GM21528 (cell line): ENCODE results near the gene LAIR1.
"Not testable (repeated sequence)": the region's sequence is repeated elsewhere in the genome, so short reads cannot be mapped to it uniquely, and the experiment has no call there.

Source experiments
- ATAC-seq: cut with Tn5 transposase; IDR thresholded peaks from one replicate; pipeline ENCODE4 v1.9.1; 2021; ENCODE audit warnings: mild to moderate bottlenecking, moderate library complexity; ENCODE audit not compliant: unreplicated experiment, low FRiP score

The LAIR1 gene

DNA sequence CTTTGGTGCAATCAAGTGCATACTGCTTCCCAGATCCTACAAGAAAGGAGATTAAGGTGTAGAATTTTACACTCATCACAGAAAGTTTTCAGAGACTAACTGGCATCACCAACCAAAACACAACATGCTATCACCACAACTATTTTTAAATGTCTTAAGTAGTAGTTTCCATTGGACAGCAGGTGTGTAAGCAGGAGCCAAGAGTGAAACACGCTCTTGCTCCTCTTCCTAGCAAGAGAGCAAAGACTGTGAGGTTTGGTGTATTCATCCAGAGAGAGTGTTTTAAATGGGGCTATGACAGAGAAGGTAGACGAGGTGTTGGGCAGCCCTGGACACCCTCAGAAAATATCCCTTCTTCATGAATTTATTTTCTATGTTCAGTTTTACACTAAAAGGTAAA, 13.3 kb downstream of the LAIR1 start:
- no peak for ATAC-seq

DNA sequence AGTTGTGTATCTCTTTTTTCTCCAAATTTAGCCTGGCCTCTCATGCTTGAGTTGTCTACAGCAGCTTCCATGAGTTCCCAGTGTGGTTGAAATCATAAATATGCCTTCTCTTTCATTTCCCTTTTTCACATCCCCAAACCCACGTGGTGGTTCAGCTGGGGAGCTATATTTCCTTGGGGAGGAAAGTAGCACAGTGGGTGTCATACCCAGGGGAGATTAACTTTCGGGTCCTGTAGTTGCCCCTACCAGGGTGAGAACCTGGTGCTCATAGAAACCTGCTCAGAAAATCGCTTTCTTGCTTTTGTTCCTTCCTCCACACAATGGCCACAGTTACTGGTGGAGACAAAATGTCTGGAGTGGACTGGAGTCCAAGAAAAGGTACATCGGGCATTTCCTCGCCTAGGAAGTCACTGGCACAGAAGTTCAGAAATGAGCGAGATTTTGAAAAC, 18.8 kb downstream of the LAIR1 start:
- no peak for ATAC-seq

DNA sequence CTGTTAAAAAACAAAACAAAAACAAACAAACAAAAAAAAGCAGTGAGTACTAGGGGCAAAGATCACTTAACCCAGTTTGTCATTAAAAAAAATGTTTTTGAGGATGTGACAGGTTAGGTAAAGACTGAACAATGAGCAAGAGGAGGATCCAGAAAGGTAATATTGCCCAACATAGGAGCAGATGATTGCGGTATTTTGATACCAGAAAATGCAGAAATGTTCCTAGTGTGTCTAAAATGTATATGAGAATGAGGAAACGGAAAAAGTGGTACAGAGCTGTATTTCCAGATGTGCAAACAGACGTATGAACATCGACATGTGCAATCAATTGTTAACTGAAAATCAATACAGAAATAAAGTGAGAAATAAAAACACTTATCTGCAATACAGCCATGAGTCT, 20.9 kb downstream of the LAIR1 start:
- ATAC-seq: no peak

GRCh38 chr19:54341295-54341694, 23.4 kb downstream of the LAIR1 start:
- no peak for ATAC-seq

DNA sequence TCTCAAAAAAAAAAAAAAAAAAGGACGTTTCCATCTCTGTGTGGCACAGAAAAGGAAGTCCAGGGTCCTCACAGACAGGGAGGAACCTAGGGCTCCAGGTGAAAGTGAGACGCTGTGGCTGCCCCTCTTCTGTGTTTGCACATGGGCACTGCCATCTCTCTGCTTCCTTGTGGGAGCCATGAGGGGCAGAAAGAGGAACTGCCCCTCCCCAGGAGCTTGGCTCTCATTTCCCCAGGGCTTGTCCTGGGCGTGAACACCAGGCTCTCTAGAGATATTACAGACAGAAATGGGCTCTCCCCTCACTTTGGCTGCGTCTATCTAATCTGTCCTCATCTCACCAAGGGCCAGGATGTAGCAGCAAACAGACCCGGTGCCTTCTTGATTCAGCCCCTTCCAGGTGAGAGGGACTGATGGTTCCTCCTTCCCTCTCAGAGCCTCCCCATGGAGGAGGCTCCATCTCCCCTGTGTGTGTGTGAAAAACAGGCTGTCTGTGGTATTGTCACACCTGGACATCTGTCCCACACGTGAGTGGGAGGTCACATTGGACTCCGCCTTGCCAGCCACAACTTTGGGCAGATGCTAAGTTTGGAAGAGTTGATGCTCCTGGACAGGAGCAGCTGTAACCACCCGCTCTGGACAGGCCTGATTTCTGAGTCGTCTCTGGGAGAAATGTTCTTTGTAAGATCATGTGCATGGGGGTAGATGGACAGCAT, 24.9 kb downstream of the LAIR1 start:
- ATAC-seq: no peak

DNA sequence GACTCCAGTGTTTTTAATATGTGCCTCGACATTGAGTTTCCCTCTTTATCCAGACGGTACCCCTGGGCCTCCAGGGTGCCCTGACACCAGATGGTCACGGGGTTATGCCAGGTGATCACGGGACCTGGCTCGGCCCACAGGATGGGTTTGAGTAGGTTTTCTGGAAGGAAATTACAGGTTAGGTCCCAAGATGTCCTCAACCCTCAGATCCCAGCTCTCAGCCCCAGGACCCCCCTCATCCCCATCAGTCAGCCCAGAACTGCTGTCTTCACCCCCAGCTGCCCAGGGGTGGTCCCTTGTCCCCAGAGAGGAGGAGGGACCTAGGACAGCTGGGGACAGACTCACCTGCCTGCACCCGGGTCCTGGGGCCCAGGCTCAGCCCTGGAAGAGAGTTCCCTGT, 26.2 kb downstream of the LAIR1 start:
- ATAC-seq: no peak

- ATAC-seq: no peak
Observed at GRCh38 chr19:54337858-54338230, 26.9 kb downstream of the LAIR1 start.

GRCh38 chr19:54336893-54337857, 27.6 kb downstream of the LAIR1 start:
- no peak for ATAC-seq

- no peak for ATAC-seq
Observed at GRCh38 chr19:54335979-54336892, 28.5 kb downstream of the LAIR1 start.

- ATAC-seq: no peak
Observed at GRCh38 chr19:54335164-54335563, 29.6 kb downstream of the LAIR1 start.

- ATAC-seq: no peak
Observed at GRCh38 chr19:54333586-54334298, 31.0 kb downstream of the LAIR1 start.

- ATAC-seq: no peak
Observed at GRCh38 chr19:54332149-54332548, 32.6 kb downstream of the LAIR1 start.

DNA sequence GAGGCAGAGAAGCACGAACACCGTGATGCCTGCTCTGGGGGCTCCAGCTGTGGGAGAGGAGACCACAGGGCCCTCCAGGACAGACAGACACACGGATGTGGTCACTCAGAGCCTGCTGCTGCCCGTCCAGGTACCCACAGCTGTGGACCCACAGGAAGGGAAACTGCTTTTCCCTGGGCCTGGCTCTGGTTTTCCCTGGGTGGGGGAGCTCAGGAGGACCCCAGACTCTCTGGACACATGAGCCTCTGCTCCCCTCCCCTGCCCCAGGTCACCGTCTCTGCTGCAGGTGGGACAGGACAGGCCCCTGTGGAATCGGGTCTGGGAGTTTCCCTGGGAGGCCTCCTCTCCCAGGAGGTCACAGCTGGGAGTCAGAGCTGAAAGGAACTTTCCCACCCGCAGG, 33.1 kb downstream of the LAIR1 start:
- ATAC-seq: no peak

DNA sequence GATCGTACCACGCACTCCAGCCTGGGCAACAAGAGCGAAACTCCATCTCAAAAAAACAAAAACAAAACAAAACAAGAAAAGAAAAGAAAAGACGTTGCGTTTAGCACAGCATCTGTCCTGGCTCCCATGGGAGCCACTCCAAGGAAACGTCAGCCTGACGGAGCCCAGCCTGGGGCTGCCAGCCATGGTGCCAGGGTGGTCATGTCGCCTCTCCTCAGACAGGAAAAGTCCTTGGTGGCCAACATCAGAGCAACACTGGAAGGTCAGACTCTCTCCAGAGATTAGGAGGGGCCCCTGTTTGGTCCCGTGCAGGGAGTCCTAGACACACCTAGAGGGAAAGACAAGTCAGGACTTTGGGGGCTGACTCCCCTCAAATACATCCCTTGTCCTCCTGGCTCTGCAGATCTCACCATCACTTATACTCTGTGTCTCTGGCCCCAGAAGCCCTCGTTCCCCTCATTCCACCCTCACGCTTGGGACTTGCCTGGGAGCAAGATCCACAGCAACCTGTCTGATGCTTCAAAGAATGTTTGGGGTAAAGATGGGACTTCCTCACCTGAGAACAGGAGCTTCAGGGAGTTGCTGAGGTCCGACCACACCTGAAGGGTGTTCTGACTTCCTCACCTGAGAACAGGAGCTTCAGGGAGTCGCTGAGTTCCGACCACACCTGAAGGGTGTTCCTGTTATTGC, 35.1 kb downstream of the LAIR1 start:
- no peak for ATAC-seq

GRCh38 chr19:54328781-54329180, 36.0 kb downstream of the LAIR1 start:
- not testable (repeated sequence) for ATAC-seq

- no peak for ATAC-seq
Observed at GRCh38 chr19:54325631-54326030, 39.1 kb downstream of the LAIR1 start.

DNA sequence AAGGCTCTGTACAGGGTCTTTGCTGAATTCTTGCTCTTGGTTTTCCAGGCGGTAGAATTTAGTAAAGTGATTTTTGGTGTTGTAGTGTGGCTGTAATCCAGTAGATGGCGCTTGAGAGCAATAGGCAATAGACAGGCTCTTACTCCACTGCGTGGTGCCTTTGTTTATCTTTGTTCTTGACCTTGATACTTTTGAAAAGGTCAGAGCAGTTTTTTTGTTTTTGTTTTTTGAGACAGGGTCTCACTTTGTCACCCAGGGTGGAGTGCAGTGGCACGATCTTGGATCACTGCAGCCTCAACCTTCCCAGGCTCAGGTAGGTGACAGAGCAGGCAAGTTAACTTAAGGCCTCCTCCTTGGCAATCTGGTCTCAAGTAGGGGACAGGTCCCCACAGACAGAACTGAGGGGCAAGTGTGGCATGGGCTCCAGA, 39.5 kb downstream of the LAIR1 start:
- ATAC-seq: no peak

GRCh38 chr19:54324071-54324470, 40.7 kb downstream of the LAIR1 start:
- ATAC-seq: no peak

- not testable (repeated sequence) for ATAC-seq
Observed at GRCh38 chr19:54322934-54323333, 41.8 kb downstream of the LAIR1 start.
